Stimulated activated CD4-positive, alpha-beta T cell treated with anti-CD3 and anti-CD28 coated beads, Interleukin-1b, Interleukin-23, amount 100 ng/mL, for 1 hour (primary cell): ENCODE results near the gene CCDC39.

Experiments used
- DNase-seq, 2 donors: peaks; one replicate each; pipeline ENCODE4 v3.0.0-alpha.2; 2020; ENCODE audit warnings: low read depth in 2 of 2

The CCDC39 gene

GRCh38 chr3:180679178-180680096 is at the start of gene CCDC39:
Gene CCDC39 (minus strand): TSS chr3:180679489. CDS start chr3:180679380, 109 bp downstream.
- peak; percentile 4 to 44 for DNase-seq

- DNase-seq = no peak
Observed at GRCh38 chr3:180720012-180720411, 40.7 kb upstream of the CCDC39 start.

GRCh38 chr3:180707896-180708295 is 28.6 kb upstream of the CCDC39 start:
- no peak for DNase-seq

GRCh38 chr3:180705619-180706018 is 26.3 kb upstream of the CCDC39 start:
- no peak for DNase-seq

- DNase-seq = no peak
Observed at GRCh38 chr3:180704532-180704931, 25.2 kb upstream of the CCDC39 start.

GRCh38 chr3:180700941-180701340 is 21.7 kb upstream of the CCDC39 start:
- DNase-seq = no peak

DNA sequence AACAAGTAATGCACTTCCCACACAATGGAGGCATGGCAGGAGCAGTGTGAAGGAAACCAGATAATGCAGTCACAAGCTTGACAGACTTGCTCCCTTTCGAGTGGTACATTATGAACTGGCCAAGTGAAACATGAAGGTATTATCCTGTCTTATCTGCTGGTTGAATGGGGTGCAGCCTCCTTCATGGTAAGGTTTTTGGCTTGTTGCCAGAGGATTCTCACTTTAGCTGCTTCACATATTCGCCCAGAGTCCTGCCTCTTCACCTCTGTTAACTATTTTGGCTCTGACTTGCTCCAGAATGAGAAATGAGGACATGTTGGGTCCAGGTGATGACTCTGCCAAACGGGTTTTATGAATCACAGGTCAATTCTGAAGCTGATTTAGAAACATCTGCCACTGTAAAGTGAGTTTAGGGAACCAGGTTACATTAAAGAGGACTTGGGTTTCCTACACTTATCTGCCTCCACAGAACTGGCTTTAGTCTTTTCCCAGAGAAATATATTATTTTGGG is 19.5 kb upstream of the CCDC39 start:
- no peak for DNase-seq

- DNase-seq = no peak
Observed at GRCh38 chr3:180694321-180694720, 15.0 kb upstream of the CCDC39 start.

GRCh38 chr3:180693656-180694055 is 14.4 kb upstream of the CCDC39 start:
- no peak for DNase-seq

- DNase-seq = no peak
Observed at GRCh38 chr3:180690061-180690460, 10.8 kb upstream of the CCDC39 start.

DNA sequence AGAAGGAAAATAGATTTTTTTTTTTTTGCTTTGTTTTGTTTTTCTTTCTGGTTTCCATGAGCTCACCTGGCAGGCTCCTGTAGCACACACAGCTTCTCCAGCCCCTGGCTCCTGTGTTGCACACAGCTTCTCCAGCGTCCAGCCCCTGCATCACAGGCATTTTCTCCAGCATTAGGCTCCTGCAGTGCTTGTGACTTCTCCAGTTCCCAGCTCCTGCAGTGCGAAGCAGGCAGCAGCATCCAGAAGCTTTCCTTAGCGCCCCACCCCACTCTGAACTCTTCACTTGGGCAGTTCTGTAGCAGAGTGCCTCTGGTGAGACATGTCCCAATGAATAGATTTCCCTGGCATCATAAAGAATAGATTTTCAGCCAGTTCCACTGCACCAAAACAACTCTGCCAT is 5.5 kb upstream of the CCDC39 start:
- DNase-seq = no peak

GRCh38 chr3:180683816-180684215 is 4.5 kb upstream of the CCDC39 start:
- DNase-seq = no peak

DNA sequence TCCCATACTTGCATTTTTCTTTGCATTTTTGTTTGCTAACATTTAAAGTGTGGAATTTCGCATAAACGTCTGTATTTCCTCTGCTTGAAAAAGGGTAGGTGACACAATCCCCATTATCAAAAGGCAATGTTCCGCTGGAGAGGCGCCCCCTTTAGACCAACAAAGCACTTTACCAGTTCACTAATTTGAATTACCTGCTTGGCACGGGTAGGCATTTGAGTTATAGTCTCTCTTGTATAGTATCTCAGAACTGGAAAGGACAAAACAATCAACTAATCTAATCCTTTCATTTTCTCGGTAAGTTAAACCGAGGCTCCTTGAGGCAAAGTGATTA is 775 bp upstream of the CCDC39 start:
- DNase-seq = no peak

- no peak for DNase-seq
Observed at GRCh38 chr3:180678231-180678630, 1.1 kb downstream of the CCDC39 start.

DNA sequence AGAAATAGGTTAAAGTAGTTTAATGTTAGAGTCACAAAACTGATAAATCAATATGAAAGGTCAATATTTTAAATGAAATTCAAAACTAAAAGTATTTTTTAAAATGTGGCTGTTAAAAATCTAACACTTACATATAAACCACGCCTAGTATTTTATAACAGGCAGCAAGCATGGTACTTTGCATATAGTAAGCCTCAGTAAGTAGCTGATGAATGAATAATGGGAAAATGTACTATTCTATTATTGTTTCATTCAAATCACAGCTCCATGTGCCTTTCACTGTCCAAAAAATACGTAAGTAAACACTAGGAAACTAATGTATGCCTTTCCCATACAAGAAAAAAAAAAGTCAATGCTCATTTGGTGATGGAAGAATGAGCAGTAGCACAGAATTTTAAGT is 17.8 kb downstream of the CCDC39 start:
- no peak for DNase-seq

GRCh38 chr3:180657094-180657493 is 22.2 kb downstream of the CCDC39 start:
- no peak for DNase-seq

- no peak for DNase-seq
Observed at GRCh38 chr3:180656406-180656805, 22.9 kb downstream of the CCDC39 start.

- no peak for DNase-seq
Observed at GRCh38 chr3:180646187-180646790, 33.0 kb downstream of the CCDC39 start.

GRCh38 chr3:180640987-180641386 is 38.3 kb downstream of the CCDC39 start:
- no peak for DNase-seq

DNA sequence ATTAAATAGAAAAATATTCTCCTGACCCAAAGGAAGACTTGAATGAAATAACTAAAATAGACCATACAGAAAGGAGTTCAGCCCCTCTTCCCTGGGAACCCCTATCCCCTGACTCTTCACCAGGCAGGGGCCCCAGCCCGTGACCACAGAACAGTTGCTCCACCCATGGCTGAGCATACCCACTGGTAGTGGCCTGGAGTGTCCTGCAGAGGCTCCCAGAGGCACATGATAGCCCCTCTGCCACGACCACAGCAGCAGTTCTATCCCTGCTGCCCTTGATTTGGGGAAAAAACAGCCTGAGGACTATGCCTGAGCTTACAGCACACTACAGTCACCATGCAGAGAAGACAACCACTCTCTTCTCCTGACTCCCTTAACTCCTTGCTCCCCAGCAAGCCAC is 45.6 kb downstream of the CCDC39 start:
- DNase-seq = no peak

DNA sequence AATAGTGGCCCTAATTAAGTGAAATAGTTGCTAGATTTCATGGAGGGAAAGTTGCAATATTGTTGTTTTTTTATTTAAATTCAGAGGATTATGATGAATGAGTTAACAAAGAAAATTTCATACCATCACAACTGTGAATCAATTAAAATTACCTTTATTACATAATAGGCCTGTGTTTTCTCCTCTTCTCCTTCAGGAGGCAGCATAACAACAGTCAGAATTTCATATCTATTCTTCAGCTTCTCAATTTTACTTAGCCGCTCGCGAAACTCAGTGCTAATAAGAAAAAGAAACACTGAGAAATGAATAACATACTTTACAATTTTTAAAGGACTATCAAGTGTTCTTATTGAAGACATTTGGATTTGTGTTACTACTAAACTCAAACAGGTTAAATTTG is 48.0 kb downstream of the CCDC39 start:
- DNase-seq = no peak

- DNase-seq = no peak
Observed at GRCh38 chr3:180630371-180630770, 48.9 kb downstream of the CCDC39 start.

DNA sequence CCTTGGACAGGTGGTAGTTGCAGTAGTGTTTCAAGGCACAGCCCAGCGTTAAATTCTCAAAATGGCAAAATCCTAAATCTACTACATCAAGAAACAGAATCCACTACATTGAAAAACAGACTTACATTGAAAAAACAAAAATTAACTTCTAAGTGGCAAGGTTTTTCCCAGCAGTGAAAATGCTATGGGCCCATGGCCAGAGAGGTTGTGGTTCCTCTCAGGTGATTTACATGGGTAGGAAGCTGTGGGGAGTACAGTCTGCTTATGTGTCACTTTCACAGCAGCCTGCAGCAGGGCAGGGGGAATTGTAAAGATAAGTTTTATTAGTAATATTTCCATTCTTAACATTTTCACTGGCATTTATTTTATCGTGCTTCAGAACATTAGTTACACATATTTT is 52.4 kb downstream of the CCDC39 start:
- DNase-seq = no peak
